H9 (cell line): Measurements from ENCODE around the gene RHOJ. TPM values are rescaled to one million over a fixed set of nuclear protein-coding genes. Genes with fewer than 3 reads are reported as not detected.

Experiments used
- DNase-seq: peaks from one replicate; pipeline ENCODE4 v3.0.0-alpha.2; 2017
- H2AFZ ChIP-seq: one replicate; pipeline ENCODE4 v1.6.1; 2013; ENCODE audit warnings: mild to moderate bottlenecking, low read length, control low read depth, moderate library complexity
- H2AK5ac ChIP-seq: 2 replicates; pipeline ENCODE4 v1.6.1; 2013; ENCODE audit warnings: low read length, control low read depth, mixed read lengths; ENCODE audit not compliant: insufficient read length
- H2BK120ac ChIP-seq: one replicate; pipeline ENCODE4 v1.6.1; 2013; ENCODE audit warnings: low read depth, mild to moderate bottlenecking, low read length, control low read depth, inconsistent platforms; ENCODE audit not compliant: poor library complexity, severe bottlenecking
- H2BK12ac ChIP-seq: 2 replicates; pipeline ENCODE4 v1.6.1; 2013; ENCODE audit warnings: low read length, control low read depth, mixed read lengths, low read depth; ENCODE audit not compliant: insufficient read length
- H2BK15ac ChIP-seq: 2 replicates; pipeline ENCODE4 v1.6.1; 2013; ENCODE audit warnings: low read depth, low read length, control low read depth
- H2BK20ac ChIP-seq: one replicate; pipeline ENCODE4 v1.6.1; 2013; ENCODE audit warnings: low read depth, mild to moderate bottlenecking, low read length, control low read depth, inconsistent platforms; ENCODE audit not compliant: poor library complexity, severe bottlenecking
- H2BK5ac ChIP-seq: 2 replicates; pipeline ENCODE4 v1.6.1; 2013; ENCODE audit warnings: low read length, control low read depth, mixed read lengths; ENCODE audit not compliant: insufficient read length
- H3K14ac ChIP-seq: 2 replicates; pipeline ENCODE4 v1.6.1; 2013; ENCODE audit warnings: low read length, control low read depth; ENCODE audit not compliant: insufficient read depth
- H3K18ac ChIP-seq: 2 replicates; pipeline ENCODE4 v1.6.1; 2013; ENCODE audit warnings: low read depth, mild to moderate bottlenecking, mixed read lengths, low read length, control low read depth; ENCODE audit not compliant: insufficient read length
- H3K23ac ChIP-seq: 2 replicates; pipeline ENCODE4 v1.6.1; 2013; ENCODE audit warnings: low read length, control low read depth, mixed read lengths, low read depth; ENCODE audit not compliant: insufficient read length
- H3K23me2 ChIP-seq: 2 replicates; pipeline ENCODE4 v1.6.1; 2013; ENCODE audit warnings: low read depth, mild to moderate bottlenecking, mixed read lengths, low read length, control low read depth; ENCODE audit not compliant: insufficient read length, poor library complexity, severe bottlenecking
- H3K27ac ChIP-seq: 2 replicates; pipeline ENCODE4 v1.5.1; 2013; ENCODE audit warnings: low read length, control low read depth, mixed read lengths, low read depth; ENCODE audit not compliant: insufficient read length
- H3K27me3 ChIP-seq: 2 replicates; pipeline ENCODE4 v1.6.1; 2013; ENCODE audit warnings: low read length, control low read depth, inconsistent platforms; ENCODE audit not compliant: insufficient read depth
- H3K4ac ChIP-seq: 2 replicates; pipeline ENCODE4 v1.6.1; 2013; ENCODE audit warnings: low read depth, mild to moderate bottlenecking, control low read depth, inconsistent platforms, low read length, moderate library complexity
- H3K4me1 ChIP-seq: 2 replicates; pipeline ENCODE4 v1.6.1; 2013; ENCODE audit warnings: low read length, control low read depth, inconsistent platforms; ENCODE audit not compliant: insufficient read depth
- H3K4me2 ChIP-seq: 2 replicates; pipeline ENCODE4 v1.6.1; 2013; ENCODE audit warnings: low read length, control low read depth, mixed read lengths; ENCODE audit not compliant: insufficient read length, insufficient read depth
- H3K56ac ChIP-seq: 2 replicates; pipeline ENCODE4 v1.6.1; 2013; ENCODE audit warnings: low read depth, mild to moderate bottlenecking, mixed read lengths, low read length, control low read depth; ENCODE audit not compliant: insufficient read length
- H3K79me1 ChIP-seq: 2 replicates; pipeline ENCODE4 v1.6.1; 2013; ENCODE audit warnings: low read depth, mild to moderate bottlenecking, moderate library complexity, low read length, control low read depth, inconsistent platforms; ENCODE audit not compliant: insufficient read depth, poor library complexity, severe bottlenecking
- H3K79me2 ChIP-seq: 2 replicates; pipeline ENCODE4 v1.6.1; 2013; ENCODE audit warnings: low read length, control low read depth, inconsistent platforms; ENCODE audit not compliant: insufficient read depth
- H3K9ac ChIP-seq: 2 replicates; pipeline ENCODE4 v1.6.1; 2013; ENCODE audit warnings: low read length, control low read depth, mixed read lengths; ENCODE audit not compliant: insufficient read length; ENCODE audit errors: extremely low read depth
- H3K9me3 ChIP-seq: one replicate; pipeline ENCODE4 v1.6.1; 2013; ENCODE audit warnings: low read depth, low read length, inconsistent platforms; ENCODE audit not compliant: control insufficient read depth
- H3T11ph ChIP-seq: one replicate; pipeline ENCODE4 v1.6.1; 2013; ENCODE audit warnings: mild to moderate bottlenecking, low read length, control low read depth, inconsistent platforms
- H4K20me1 ChIP-seq: one replicate; pipeline ENCODE4 v1.6.1; 2013; ENCODE audit not compliant: control insufficient read depth, insufficient read length, insufficient read depth
- H4K5ac ChIP-seq: 2 replicates; pipeline ENCODE4 v1.6.1; 2013; ENCODE audit warnings: low read depth, mild to moderate bottlenecking, mixed read lengths, low read length, control low read depth; ENCODE audit not compliant: insufficient read length
- H4K8ac ChIP-seq: replicated peaks from 2 replicates; pipeline ENCODE4 v1.6.1; 2013; ENCODE audit warnings: low read length, control low read depth, mixed read lengths, low read depth; ENCODE audit not compliant: insufficient read length
- H4K91ac ChIP-seq: 2 replicates; pipeline ENCODE4 v1.6.1; 2013; ENCODE audit warnings: low read depth, mild to moderate bottlenecking, moderate library complexity, mixed read lengths, low read length, control low read depth; ENCODE audit not compliant: insufficient read length
- H3K27ac Mint-ChIP-seq, 3 experiments: 2 replicates in 2 of 3; 3 replicates in 1 of 3; pipeline ENCODE4 v1.8.0; 2020 to 2021; ENCODE audit warnings: mixed read lengths in 3 of 3, mild to moderate bottlenecking in 1 of 3, moderate library complexity in 1 of 3
- H3K27me3 Mint-ChIP-seq: 2 replicates; pipeline ENCODE4 v1.8.0; 2021; ENCODE audit warnings: low read depth, mild to moderate bottlenecking, moderate library complexity, mixed read lengths
- H3K36me3 Mint-ChIP-seq, 3 experiments: 2 replicates in 2 of 3; 3 replicates in 1 of 3; pipeline ENCODE4 v1.8.0; 2020 to 2021; ENCODE audit warnings: low read depth in 3 of 3, mixed read lengths in 3 of 3; ENCODE audit not compliant: insufficient read depth in 1 of 3
- H3K4me1 Mint-ChIP-seq, 2 experiments: 2 replicates each; pipeline ENCODE4 v1.8.0; 2020; ENCODE audit warnings: mixed read lengths in 2 of 2
- H3K4me3 Mint-ChIP-seq, 2 experiments: 2 replicates in 1 of 2; 3 replicates in 1 of 2; pipeline ENCODE4 v1.8.0; 2020 to 2021; ENCODE audit warnings: mild to moderate bottlenecking in 2 of 2, mixed read lengths in 2 of 2, moderate library complexity in 1 of 2
- H3K9me3 Mint-ChIP-seq, 2 experiments: 2 replicates in 1 of 2; 3 replicates in 1 of 2; pipeline ENCODE4 v1.8.0; 2020; ENCODE audit warnings: mild to moderate bottlenecking in 2 of 2, mixed read lengths in 2 of 2, moderate library complexity in 1 of 2
- WGBS: extraction: QIAGEN DNeasy Blood & Tissue Kit; methylation state at CpG from one replicate; pipeline ENCODE4 v1.1.7; 2013; ENCODE audit warnings: missing lambda C conversion rate, low lambda C conversion rate, mixed read lengths; ENCODE audit not compliant: insufficient read length; ENCODE audit errors: extremely low coverage; 5-methylcytosine and 5-hydroxymethylcytosine counted together
- total RNA-seq: library from RNA; stranded (reverse); gene quantifications from 2 replicates; pipeline ENCODE4 v1.2.1, GENCODE V29; 2021
- TF ChIP-seq, protein P1 (sequence below): fragments of 200-600 bp; sonication (generic); conservative IDR thresholded peaks from 3 replicates; pipeline ENCODE4 v1.8.0; 2021; ENCODE audit warnings: antibody characterized with exemption, mild to moderate bottlenecking

Gene RHOJ
- total RNA-seq, 1 experiment from 2014 or later, result not detected

DNA sequence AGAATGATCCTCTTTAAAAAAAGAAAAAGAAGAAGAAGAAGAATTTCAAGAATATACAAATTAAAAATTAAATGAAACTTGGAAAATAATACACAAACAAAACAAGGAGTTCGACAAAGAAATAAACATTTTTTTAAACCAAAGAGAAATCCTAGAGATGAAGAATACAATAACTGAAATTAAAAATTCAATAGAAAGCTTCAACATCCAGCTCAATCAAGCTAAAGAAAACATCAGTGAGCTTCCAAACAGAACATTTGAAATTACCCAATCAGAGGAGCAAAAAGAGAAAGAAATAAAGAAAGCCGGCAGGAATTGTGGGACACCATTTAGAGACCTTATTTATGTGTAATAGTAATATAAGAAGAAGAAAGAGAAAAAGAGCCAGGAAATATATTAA, 37.2 kb upstream of the RHOJ start:
- Histone ChIP-seq H3K9me3 (peaks cover 5% of the 10 kb centered on the region), H3K4me1 (no peaks in the 10 kb centered on the region), H4K91ac (no peak overlapping the region), H3K9ac (no peak overlapping the region), H2BK12ac (no peak overlapping the region), H3K4ac (no peak overlapping the region), H2BK15ac (no peak overlapping the region), H3K4me2 (no peak overlapping the region), H2BK120ac (no peak overlapping the region), H3K27me3 (no peaks in the 10 kb centered on the region; the same call in 1 of the 2 replicates), H3K27ac (no peak overlapping the region), H3K14ac (no peak overlapping the region), H3K23me2 (no peaks in the 10 kb centered on the region), H4K8ac (no peak overlapping the region), H4K20me1 (no peaks in the 10 kb centered on the region), H3T11ph (no peak overlapping the region), H3K79me1 (no peaks in the 10 kb centered on the region), H2BK5ac (no peak overlapping the region), H2BK20ac (no peak overlapping the region), H3K18ac (no peak overlapping the region), H3K23ac (no peak overlapping the region), H2AFZ (no peak overlapping the region), H3K79me2 (no peaks in the 10 kb centered on the region), H4K5ac (no peak overlapping the region), H3K56ac (no peak overlapping the region), H2AK5ac (no peak overlapping the region)
- H3K9me3 Mint-ChIP-seq, result peaks cover 24 to 29% of the 10 kb centered on the region in 2 experiments
- H3K36me3 Mint-ChIP-seq, result peaks cover 10 to 17% (median 12%) of the 10 kb centered on the region in 3 experiments
- DNase-seq, result no peak
- no peaks in the 10 kb centered on the region; the same call in 1 of the 2 replicates for H3K27me3 Mint-ChIP-seq
- WGBS, result no CpG with 5 or more reads among the region's 2 CpGs
- no peak overlapping the region for H3K4me3 Mint-ChIP-seq
- H3K4me1 Mint-ChIP-seq, result no peaks in the 10 kb centered on the region
- TF ChIP-seq, protein P1, sequence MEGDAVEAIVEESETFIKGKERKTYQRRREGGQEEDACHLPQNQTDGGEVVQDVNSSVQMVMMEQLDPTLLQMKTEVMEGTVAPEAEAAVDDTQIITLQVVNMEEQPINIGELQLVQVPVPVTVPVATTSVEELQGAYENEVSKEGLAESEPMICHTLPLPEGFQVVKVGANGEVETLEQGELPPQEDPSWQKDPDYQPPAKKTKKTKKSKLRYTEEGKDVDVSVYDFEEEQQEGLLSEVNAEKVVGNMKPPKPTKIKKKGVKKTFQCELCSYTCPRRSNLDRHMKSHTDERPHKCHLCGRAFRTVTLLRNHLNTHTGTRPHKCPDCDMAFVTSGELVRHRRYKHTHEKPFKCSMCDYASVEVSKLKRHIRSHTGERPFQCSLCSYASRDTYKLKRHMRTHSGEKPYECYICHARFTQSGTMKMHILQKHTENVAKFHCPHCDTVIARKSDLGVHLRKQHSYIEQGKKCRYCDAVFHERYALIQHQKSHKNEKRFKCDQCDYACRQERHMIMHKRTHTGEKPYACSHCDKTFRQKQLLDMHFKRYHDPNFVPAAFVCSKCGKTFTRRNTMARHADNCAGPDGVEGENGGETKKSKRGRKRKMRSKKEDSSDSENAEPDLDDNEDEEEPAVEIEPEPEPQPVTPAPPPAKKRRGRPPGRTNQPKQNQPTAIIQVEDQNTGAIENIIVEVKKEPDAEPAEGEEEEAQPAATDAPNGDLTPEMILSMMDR, result no peak
- no peak overlapping the region for H3K27ac Mint-ChIP-seq
